ENCODE data around the gene ITLN2.

DNA sequence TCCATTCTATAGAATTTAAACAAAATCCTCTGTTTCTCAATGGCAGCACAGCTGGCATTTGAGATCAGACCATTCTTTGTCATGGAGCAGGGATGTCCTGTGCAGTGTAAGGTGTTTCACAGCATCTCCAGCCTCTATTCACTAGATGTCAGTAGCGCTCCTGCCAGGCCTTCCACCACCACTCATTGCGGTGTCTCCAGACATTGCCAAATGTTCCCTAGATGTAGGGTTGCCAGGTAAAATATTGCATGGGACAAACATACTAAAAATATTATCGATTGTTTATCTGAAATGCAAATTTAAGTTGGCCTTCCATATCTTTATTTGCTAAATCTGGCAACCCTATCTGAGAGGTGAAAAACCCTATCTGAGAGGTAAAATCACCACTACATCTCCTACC, 11.7 kb downstream of the ITLN2 start:
- TF ChIP-seq, protein P1, sequence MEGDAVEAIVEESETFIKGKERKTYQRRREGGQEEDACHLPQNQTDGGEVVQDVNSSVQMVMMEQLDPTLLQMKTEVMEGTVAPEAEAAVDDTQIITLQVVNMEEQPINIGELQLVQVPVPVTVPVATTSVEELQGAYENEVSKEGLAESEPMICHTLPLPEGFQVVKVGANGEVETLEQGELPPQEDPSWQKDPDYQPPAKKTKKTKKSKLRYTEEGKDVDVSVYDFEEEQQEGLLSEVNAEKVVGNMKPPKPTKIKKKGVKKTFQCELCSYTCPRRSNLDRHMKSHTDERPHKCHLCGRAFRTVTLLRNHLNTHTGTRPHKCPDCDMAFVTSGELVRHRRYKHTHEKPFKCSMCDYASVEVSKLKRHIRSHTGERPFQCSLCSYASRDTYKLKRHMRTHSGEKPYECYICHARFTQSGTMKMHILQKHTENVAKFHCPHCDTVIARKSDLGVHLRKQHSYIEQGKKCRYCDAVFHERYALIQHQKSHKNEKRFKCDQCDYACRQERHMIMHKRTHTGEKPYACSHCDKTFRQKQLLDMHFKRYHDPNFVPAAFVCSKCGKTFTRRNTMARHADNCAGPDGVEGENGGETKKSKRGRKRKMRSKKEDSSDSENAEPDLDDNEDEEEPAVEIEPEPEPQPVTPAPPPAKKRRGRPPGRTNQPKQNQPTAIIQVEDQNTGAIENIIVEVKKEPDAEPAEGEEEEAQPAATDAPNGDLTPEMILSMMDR (conservative IDR thresholded peaks at IDR 0.05): no peak
- TF ChIP-seq EZH2 (IDR thresholded peaks at IDR 0.05; ENCODE audit: low read depth): no peak

Measured in PC-9 (cell line).